GM18951 (cell line): Measurements from ENCODE around the gene DTNA.
"Not testable (repeated sequence)": the region's sequence is repeated elsewhere in the genome, so short reads cannot be mapped to it uniquely, and the experiment has no call there.

Experiments used
- POLR2A ChIP-seq: IDR thresholded peaks from 4 replicates; pipeline ENCODE4 v1.6.1; 2011; ENCODE audit warnings: mild to moderate bottlenecking; ENCODE audit not compliant: insufficient read length, insufficient read depth; ENCODE audit errors: extremely low read depth
- in situ Hi-C: fragments of 300-500 bp; cut with MboI; formaldehyde crosslinking; loops from one replicate; pipeline ENCODE4 v1.12.0; 2022; ENCODE audit warnings: low sequenced_read_pairs, mixed read lengths, inconsistent platforms; ENCODE audit not compliant: unreplicated experiment

Gene DTNA

DNA sequence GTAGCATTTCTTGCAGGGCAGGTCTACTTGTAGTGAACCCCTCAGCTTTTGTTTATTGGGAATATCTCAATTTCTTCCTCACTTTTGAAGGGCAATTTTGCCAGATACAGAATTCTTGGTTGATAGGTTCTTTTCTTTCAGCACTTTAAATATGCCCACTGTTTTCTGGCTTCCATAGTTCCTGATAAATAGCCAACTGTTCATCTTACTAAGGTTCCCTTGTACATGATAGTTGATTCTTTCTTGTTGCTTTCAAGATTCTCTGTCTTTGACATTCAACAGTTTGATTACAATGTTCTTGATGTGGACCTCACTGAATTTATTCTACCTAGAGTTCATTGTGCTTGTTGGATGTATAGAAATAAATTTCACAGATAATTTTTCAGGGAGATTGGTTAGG lies 183.1 kb downstream of the DTNA start:
- no peak for TF ChIP-seq POLR2A
- in situ Hi-C loops = no loop called here

DNA sequence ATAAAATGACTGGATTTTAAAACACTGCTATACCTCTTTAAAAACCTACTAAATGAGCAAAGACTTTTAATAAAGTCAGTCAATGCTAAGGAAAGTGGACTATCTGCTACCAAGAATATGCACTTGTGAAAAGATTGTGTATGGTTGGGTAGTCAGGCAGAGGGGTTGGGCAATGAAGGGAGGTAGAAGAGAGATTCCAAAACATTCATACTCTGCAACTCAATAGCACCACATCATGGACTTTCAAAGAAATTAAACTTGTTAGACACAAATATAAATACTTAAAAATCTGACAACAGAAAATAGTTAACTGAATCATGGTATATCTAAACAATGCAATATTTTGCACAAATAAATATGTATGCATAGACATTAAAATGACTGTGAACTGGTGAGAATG lies 191.2 kb downstream of the DTNA start:
- in situ Hi-C loops = no loop called here
- TF ChIP-seq POLR2A = no peak

DNA sequence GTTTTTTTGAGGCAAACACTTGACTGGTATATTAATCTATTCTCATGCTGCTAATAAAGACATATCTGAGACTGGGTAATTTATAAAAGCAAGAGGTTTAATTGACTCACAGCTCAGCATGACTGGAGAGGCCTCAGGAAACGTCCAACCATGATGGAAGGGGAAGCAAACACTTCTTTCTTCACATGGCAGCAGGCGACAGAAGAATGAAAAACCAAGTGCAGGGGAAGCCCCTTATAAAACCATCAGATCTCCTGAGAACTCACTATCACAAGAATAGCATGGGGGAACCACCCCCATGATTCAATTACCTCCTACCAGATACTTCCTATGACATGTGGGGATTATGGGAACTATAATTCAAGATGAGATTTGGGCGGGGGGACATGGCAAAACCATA lies 194.9 kb downstream of the DTNA start:
- in situ Hi-C loops = no loop called here
- no peak for TF ChIP-seq POLR2A

DNA sequence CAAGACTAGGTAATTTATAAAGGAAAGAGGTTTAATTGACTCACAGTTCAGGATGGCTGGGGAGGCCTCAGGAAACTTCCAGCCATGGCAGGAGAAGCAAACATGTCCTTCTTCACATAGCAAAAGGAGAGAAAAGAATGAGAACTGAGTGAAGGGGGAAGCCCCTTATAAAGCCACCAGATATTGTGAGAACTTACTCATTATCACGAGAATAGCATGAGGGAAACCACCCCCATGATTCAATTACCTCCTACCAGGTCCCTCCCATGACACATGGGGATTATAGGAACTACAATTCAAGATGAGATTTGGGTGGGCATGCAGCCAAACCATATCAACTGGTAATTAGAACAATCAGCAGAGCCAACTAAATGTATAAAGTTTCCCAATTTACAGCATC lies 196.9 kb downstream of the DTNA start:
- in situ Hi-C loops = not testable (repeated sequence)

DNA sequence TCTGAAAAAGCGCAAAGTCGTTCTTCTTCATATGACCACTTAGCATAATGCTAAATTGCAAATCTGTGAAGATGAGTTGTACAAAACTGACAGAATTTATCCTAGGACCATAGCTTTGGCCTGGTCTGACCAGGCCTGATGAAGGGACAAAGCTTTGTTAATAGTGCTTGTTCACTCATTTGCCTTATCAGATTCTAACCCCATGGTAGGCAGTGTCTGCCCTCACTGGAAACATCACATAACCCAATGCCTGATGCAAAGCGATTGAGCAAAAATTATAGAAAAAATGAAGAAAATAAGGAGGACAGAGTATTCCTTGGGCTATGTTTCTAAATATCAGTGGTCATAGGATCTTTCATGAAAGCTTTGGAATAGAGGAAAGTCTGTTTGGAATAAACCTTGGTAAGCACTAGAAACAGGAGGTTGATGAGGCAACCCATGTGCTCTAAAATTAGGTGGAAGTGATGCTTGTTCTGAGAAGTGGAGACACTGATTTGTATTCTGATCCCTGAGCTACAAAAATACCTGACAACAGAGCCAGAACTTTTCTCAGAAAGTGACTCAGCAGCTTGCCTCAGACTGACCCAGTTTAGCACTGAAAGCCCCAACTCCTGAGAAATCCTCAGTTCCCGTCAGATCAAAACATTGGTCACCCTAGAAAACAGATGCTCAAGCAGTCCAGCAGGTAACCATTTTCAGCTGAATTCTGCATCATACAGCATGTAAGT lies 199.7 kb downstream of the DTNA start:
- in situ Hi-C loops = no loop called here
- TF ChIP-seq POLR2A = no peak

DNA sequence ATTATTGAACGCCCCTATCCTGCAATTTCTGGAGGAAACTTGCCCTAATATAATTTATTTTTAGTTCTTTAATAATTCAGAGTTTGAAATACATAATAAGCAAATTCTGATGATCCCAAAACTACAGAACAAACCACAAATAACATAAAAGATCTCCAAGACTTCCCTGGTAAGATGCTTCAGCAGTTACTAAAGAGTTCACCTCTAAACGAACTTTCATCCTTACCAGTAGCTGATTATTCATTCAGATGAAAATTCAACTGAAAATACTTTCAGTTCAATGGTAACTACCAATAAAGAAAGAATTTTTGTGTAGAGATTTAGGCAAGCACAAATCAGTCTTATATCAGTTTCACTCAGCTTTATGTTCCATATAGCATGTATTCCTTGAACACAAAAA lies 201.0 kb downstream of the DTNA start:
- TF ChIP-seq POLR2A = no peak
- in situ Hi-C loops = no loop called here

DNA sequence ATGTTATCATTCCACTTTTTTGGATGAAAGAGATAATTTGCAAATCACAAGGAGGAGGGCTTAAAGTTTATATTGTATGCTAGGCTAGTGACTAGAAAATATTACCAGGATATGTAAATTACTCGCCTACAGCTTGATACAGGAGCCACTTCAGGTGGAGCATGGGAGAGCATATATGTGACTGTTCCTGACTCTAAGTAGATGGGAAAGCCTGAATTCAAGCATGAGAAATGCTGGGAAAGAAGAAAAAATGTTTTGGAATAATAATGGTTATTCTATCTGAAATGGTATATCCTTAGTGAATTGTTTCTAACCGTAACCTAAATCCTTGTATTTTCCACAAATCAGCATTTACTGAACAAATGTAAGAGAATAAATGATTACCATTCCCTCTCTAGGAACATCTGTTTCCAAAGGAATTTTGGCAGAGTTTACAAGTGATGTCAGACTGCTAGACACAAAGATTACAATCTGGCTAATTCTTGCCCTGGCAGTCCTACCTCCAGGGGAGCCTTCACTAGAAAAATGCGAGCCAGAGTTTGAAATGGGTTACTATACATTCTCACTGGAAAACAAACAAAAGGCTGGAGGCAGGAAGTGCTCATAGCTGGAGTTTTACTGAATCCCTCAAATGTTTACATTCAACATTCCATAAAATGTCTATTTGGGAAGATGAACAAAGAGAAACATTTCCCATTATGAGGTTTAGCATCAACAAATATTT lies 201.7 kb downstream of the DTNA start:
- in situ Hi-C loops = no loop called here

DNA sequence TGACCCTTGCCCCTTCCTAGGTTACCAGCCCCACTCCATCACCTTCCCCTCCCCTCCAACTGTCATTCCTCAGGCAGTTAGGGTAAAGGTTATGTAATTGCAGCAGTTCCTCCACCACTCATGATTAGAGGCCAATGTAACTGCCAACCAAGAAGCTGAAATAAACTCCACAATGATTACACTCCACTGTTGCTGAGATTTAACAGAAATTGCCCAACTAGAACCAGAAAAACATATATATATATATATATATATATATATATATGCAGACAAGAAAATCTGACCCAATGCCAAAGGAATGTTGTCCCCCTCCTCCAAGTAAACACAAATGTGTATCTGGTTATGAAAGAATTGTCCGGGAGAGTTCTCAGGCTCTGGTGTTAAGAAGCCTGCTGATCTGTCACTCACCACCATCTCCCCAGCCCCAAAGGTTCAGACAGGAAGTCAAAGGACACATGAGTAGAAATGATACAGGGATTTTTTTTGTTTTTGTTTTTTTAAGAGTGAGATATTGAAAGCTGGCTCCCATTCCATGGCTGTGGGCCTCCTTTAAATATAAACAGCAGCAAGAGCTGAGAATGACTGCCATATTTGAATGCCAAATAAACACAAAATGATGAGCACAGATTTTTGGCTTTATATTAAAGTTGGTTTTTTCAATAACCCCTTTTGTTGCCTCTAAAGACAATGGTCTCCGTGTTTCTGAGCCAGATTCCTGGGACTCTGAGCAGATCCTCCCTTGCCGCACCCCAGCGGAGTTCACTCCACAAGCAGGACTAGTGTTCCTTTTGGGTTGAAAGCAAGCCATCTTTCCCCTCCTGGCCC lies 204.0 kb downstream of the DTNA start:
- TF ChIP-seq POLR2A = no peak
- in situ Hi-C loops = no loop called here

More for the DNA sequence above, 201.7 kb downstream of the DTNA start:
- TF ChIP-seq POLR2A = no peak

DNA sequence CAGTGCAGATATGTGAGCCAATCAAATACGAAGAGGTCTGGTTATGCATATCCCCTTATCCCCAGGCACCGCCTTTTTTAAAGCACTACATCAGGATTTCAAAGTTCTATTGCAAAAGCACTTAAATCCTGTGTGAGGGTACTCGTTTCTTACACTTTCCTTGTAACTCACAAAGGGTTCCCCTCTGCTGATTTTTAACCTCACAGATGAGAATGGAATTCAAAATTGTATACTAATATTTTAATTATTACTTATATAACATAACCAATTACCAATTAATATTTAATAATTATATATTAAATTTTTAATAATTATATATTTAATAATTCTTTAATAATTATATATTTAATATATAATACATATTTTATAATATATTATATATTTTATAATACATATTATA lies 204.9 kb downstream of the DTNA start:
- in situ Hi-C loops = no loop called here
- no peak for TF ChIP-seq POLR2A

DNA sequence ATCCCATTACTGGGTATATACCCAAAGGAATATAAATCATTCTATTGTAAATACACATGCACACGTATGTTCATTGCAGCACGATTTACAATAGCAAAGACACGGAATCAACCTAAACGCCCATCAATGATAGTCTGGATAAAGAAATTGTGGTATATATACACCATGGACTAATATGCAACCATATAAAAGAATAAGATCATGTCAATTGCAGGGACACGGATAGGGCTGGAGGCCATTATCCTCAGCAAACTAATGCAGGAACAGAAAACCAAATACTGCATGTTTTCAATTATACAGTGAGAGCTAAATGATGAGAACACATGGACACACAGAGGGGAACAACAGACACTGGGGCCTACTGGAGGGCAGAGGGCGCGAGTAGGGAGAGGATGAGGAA lies 206.4 kb downstream of the DTNA start:
- in situ Hi-C loops = not testable (repeated sequence)

DNA sequence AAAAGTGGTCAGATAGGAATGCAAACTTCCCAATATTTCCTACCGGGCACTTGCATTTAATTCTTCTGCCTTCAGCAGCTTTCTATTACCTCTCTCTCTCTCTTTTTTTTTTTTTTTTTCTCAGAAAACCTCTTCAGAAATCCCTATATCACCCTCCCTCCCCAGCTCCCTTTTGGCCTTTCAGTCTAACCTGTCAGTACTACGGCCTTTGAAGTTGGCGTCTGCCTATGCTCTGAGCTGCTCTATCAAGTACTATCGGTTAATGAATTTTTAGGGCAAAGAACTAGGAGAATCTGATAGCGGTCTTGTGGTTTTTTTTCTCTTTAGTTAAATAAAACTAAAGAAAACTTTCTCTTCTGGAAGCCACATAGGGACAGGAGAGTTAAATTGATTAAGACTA lies 208.8 kb downstream of the DTNA start:
- in situ Hi-C loops = no loop called here
- TF ChIP-seq POLR2A = no peak

DNA sequence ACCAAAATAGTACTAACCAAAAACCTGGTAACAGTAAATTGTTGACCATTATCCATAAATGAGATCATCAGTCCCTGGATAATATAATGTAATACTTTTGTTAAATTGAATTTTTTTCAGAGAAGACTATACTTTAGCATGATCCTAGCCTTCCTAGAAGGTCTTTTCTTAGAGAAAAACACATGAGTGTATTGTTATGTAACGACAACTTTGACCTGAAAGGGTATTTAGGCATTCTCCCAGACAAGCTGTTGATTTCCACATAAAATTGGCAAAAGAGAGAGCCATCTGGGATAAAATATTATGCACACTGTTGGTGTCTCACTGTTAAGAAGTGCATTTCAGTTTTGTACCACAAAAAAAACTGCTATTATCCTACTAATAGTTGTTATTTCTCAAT lies 211.1 kb downstream of the DTNA start:
- TF ChIP-seq POLR2A = no peak
- in situ Hi-C loops = no loop called here

DNA sequence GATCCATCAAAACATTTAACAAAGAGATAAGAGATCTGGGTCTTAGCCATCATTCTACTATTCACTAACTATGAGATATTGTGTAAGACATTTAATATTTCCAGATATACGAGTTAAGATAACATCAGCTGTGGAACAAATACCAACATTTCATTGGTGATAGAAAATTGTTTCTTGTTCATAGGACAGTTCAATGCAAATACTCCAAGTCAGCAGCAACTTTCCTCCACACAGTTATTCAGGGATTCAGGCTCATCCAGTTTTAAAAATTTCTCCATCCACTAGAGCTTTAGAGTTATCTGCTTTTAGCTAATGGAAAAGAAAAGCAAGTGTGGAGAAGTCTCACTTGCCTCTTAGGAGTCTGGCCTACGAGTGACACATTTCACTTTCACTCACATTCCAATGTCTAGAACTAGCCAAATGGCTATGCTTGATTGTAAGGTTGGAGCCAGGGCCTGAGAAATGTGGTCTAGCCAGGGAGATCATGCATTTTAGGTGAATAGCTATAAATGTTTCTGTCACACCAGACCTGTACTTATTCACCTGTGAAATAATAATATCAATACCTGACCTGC lies 211.8 kb downstream of the DTNA start:
- in situ Hi-C loops = no loop called here
- no peak for TF ChIP-seq POLR2A

DNA sequence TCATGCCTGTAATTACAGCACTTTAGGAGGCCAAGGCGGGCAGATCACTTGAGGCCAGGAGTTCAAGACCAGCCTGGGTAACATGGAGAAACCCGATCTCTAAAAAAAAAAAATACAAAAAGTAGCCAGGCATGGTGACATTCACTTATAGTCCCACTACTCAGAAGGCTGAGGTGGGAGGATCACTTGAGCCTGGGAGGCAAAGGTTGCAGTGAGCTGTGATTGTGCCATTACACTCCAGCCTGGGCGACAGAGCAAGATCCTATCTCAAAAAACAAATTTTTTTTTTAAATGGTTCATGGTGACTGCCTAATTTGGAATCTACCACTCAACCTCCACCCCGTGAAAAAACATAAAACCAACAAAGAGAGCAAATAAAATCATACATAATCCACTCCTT lies 212.5 kb downstream of the DTNA start:
- in situ Hi-C loops = not testable (repeated sequence)
